Stomach smooth muscle (tissue), 2 donors: ENCODE measurements around the gene TMEM101.
A peak's percentile ranks its signal among the peaks of the same experiment; 100 is the strongest.

ENCODE experiments used
- H3K27ac ChIP-seq: one replicate; pipeline ENCODE4 v1.7.0; 2013; ENCODE audit warnings: mild to moderate bottlenecking, low read length, inconsistent platforms
- H3K27me3 ChIP-seq, 2 donors: one replicate each; pipeline ENCODE4 v1.7.0; 2013; ENCODE audit warnings: low read length in 2 of 2; ENCODE audit not compliant: insufficient read depth in 2 of 2, control insufficient read depth in 1 of 2
- H3K36me3 ChIP-seq, 2 donors: one replicate each; pipeline ENCODE4 v1.7.0; 2013; ENCODE audit warnings: low read length in 2 of 2; ENCODE audit not compliant: control insufficient read depth in 2 of 2, insufficient read depth in 2 of 2
- H3K4me1 ChIP-seq: one replicate; pipeline ENCODE4 v1.7.0; 2013; ENCODE audit warnings: low read length; ENCODE audit not compliant: control insufficient read depth, insufficient read depth
- H3K4me3 ChIP-seq, 2 donors: one replicate each; pipeline ENCODE4 v1.7.0; 2013; ENCODE audit warnings: low read length in 2 of 2
- H3K9ac ChIP-seq, 2 donors: one replicate each; pipeline ENCODE4 v1.7.0; 2013; ENCODE audit warnings: low read length in 2 of 2, mild to moderate bottlenecking in 1 of 2
- H3K9me3 ChIP-seq, 2 donors: one replicate each; pipeline ENCODE4 v1.7.0; 2013; ENCODE audit warnings: low read length in 2 of 2; ENCODE audit not compliant: control insufficient read depth in 2 of 2
- donor health status: healthy.
- donor health status: Pancreatic carcinoma.

TMEM101 gene

GRCh38 chr17:43983515-43984411 lies 31.0 kb downstream of the TMEM101 start:
- no peak overlapping the region for H3K9ac ChIP-seq
- H3K27ac ChIP-seq: no peak overlapping the region
- peaks cover 36 to 48% of the 10 kb centered on the region in 2 donors for H3K27me3 ChIP-seq

GRCh38 chr17:43983196-43983514 lies 31.6 kb downstream of the TMEM101 start:
- Histone ChIP-seq H3K27me3 (peaks cover 36 to 46% of the 10 kb centered on the region in 2 donors), H3K9ac (no peak overlapping the region), H3K9me3 (no peaks in the 10 kb centered on the region), H3K4me3 (peak overlapping the region in 1 of 2 donors; percentile 22), H3K36me3 (no peaks in the 10 kb centered on the region), H3K27ac (no peak overlapping the region), H3K4me1 (peaks cover 9% of the 10 kb centered on the region)

More at GRCh38 chr17:43983515-43984411, 31.0 kb downstream of the TMEM101 start:
- Histone ChIP-seq H3K36me3 (no peaks in the 10 kb centered on the region), H3K9me3 (no peaks in the 10 kb centered on the region), H3K4me3 (peak overlapping the region; percentile 22 to 60), H3K4me1 (peaks cover 9% of the 10 kb centered on the region)

- no peaks in the 10 kb centered on the region for H3K9me3 ChIP-seq
- no peak overlapping the region for H3K9ac ChIP-seq
- no peaks in the 10 kb centered on the region for H3K36me3 ChIP-seq
- peaks cover 9% of the 10 kb centered on the region for H3K4me1 ChIP-seq
- H3K4me3 ChIP-seq: no peak overlapping the region
- no peak overlapping the region for H3K27ac ChIP-seq
- peaks cover 37 to 41% of the 10 kb centered on the region in 2 donors for H3K27me3 ChIP-seq
Measured at GRCh38 chr17:43982171-43982570, 32.6 kb downstream of the TMEM101 start.

GRCh38 chr17:43979671-43980070 lies 35.1 kb downstream of the TMEM101 start:
- H3K36me3 ChIP-seq: no peaks in the 10 kb centered on the region
- no peak overlapping the region for H3K27ac ChIP-seq
- peaks cover 26 to 37% of the 10 kb centered on the region in 2 donors for H3K27me3 ChIP-seq
- peaks cover 9% of the 10 kb centered on the region for H3K4me1 ChIP-seq
- H3K9ac ChIP-seq: no peak overlapping the region
- no peak overlapping the region for H3K4me3 ChIP-seq
- no peaks in the 10 kb centered on the region for H3K9me3 ChIP-seq

- Histone ChIP-seq H3K27me3 (peaks cover 23 to 34% of the 10 kb centered on the region in 2 donors), H3K9ac (no peak overlapping the region), H3K4me1 (peaks cover 7% of the 10 kb centered on the region), H3K9me3 (no peaks in the 10 kb centered on the region), H3K27ac (no peak overlapping the region), H3K36me3 (no peaks in the 10 kb centered on the region), H3K4me3 (no peak overlapping the region)
Measured at GRCh38 chr17:43979011-43979410, 35.8 kb downstream of the TMEM101 start.

- no peaks in the 10 kb centered on the region for H3K9me3 ChIP-seq
- peaks cover 16 to 25% of the 10 kb centered on the region in 2 donors for H3K27me3 ChIP-seq
- no peak overlapping the region for H3K27ac ChIP-seq
- H3K36me3 ChIP-seq: no peaks in the 10 kb centered on the region
- H3K4me3 ChIP-seq: no peak overlapping the region
- no peak overlapping the region for H3K9ac ChIP-seq
- no peaks in the 10 kb centered on the region for H3K4me1 ChIP-seq
Measured at GRCh38 chr17:43978078-43978477, 36.7 kb downstream of the TMEM101 start.

- no peak overlapping the region for H3K9ac ChIP-seq
- peaks cover 9 to 16% of the 10 kb centered on the region in 2 donors for H3K27me3 ChIP-seq
- no peak overlapping the region for H3K4me3 ChIP-seq
- H3K4me1 ChIP-seq: no peaks in the 10 kb centered on the region
- no peaks in the 10 kb centered on the region for H3K9me3 ChIP-seq
- no peak overlapping the region for H3K27ac ChIP-seq
- no peaks in the 10 kb centered on the region for H3K36me3 ChIP-seq
Measured at GRCh38 chr17:43976963-43977837, 37.6 kb downstream of the TMEM101 start.

- Histone ChIP-seq H3K4me3 (no peak overlapping the region), H3K27ac (no peak overlapping the region), H3K27me3 (peaks cover 4 to 12% of the 10 kb centered on the region in 2 donors), H3K9me3 (no peaks in the 10 kb centered on the region), H3K36me3 (no peaks in the 10 kb centered on the region), H3K9ac (no peak overlapping the region), H3K4me1 (no peaks in the 10 kb centered on the region)
Measured at GRCh38 chr17:43975898-43976297, 38.9 kb downstream of the TMEM101 start.

GRCh38 chr17:43974382-43975266 lies 40.1 kb downstream of the TMEM101 start:
- Histone ChIP-seq H3K4me1 (no peaks in the 10 kb centered on the region), H3K27me3 (peaks cover 4 to 12% of the 10 kb centered on the region in 2 donors), H3K9ac (no peak overlapping the region), H3K36me3 (no peaks in the 10 kb centered on the region), H3K27ac (no peak overlapping the region), H3K4me3 (no peak overlapping the region), H3K9me3 (no peaks in the 10 kb centered on the region)
